ENCODE results near the gene CPZ. TPM values are rescaled to one million over a fixed set of nuclear protein-coding genes. Genes with fewer than 3 reads are reported as not detected.
A peak's percentile ranks its signal among the peaks of the same experiment; 100 is the strongest.

The CPZ gene
- total RNA-seq, 6 experiments from 2014 or later = 0.24 to 0.80 (median 0.74) TPM; not detected in 1

DNA sequence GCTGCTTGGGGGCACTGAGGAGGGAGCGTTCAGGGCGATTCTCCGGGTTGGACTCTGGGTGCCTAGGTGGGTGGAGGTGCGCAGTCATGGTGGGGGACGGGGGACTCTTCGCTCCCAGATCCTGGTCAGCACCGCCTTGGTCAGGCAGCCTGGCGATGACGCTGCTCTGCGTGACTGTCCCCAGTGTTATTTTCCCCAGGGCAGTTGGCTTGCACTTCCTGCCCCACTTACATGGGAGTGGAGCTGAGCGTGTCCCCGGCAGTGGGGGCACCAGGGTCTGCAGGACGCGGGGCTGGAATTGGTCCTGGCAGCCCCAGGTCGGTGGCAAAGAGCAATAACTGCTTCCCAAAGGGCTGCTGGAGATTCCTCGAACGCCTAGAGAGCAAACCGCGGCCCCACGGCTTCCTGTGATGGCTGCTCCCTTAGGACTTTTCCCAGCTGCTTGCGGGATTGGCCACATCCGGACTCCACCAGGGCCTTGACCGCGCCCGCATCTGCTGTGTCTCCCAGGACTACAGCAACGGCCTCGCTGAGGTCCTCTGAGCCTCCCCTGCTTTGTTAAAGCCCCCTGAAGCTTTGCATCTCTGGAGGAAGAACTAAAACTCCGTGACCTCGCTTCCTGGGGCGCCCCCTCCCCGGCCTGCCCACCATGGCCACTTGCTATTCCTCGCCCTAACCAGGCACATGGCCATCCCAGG is 47.7 kb upstream of the CPZ start:
- H3K27me3 ChIP-seq = no peaks in the 10 kb centered on the region
- no peak overlapping the region for H3K4me3 ChIP-seq
- ATAC-seq (no peak), DNase-seq (no peak)
- no peaks in the 10 kb centered on the region for H3K9me3 ChIP-seq
- H3K27ac ChIP-seq = no peak overlapping the region
- intact Hi-C loops (cut with DNase I) = no loop called here
- WGBS (ENCODE audit: insufficient coverage, low coverage, low lambda C conversion rate, missing lambda C conversion rate) = 60% methylated on average over 2 of the region's 32 CpGs
- H3K4me1 ChIP-seq = no peaks in the 10 kb centered on the region
- TF ChIP-seq POLR2A (IDR thresholded peaks at IDR 0.05) (no peak), CTCF (IDR thresholded peaks at IDR 0.05) (no peak)
- H3K36me3 ChIP-seq = no peaks in the 10 kb centered on the region

DNA sequence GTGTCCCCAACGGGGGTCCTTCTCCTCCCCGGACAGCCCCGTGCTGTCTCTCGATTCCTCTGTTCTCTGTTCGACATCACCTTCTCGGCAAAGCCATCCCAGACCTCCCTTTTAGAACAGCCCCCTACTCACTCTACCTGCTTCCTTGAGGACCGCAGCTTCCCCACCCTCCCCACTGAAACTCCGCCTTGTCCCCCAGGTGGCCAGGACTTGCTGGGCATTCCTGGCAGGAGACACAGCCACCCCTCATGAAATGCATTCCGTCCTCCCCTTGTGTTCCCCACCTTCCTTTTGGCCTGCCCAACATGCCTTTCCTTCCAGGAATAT is 47.2 kb upstream of the CPZ start:
- H3K9me3 ChIP-seq = no peaks in the 10 kb centered on the region
- no peaks in the 10 kb centered on the region for H3K4me1 ChIP-seq
- no peak overlapping the region for H3K4me3 ChIP-seq
- intact Hi-C loops (cut with DNase I) = no loop called here
- 37% methylated on average over 7 of the region's 9 CpGs for WGBS (ENCODE audit: insufficient coverage, low coverage, low lambda C conversion rate, missing lambda C conversion rate)
- no peaks in the 10 kb centered on the region for H3K36me3 ChIP-seq
- DNase-seq (no peak), ATAC-seq (no peak)
- H3K27ac ChIP-seq = no peak overlapping the region
- no peaks in the 10 kb centered on the region for H3K27me3 ChIP-seq
- TF ChIP-seq CTCF (IDR thresholded peaks at IDR 0.05) (no peak), POLR2A (IDR thresholded peaks at IDR 0.05) (no peak)

- H3K27me3 ChIP-seq = no peaks in the 10 kb centered on the region
- no peaks in the 10 kb centered on the region for H3K9me3 ChIP-seq
- WGBS (ENCODE audit: insufficient coverage, low coverage, low lambda C conversion rate, missing lambda C conversion rate) = 40% methylated on average over 2 of the region's 8 CpGs
- H3K4me3 ChIP-seq = no peak overlapping the region
- no peaks in the 10 kb centered on the region for H3K4me1 ChIP-seq
- H3K36me3 ChIP-seq = no peaks in the 10 kb centered on the region
- no peak for ATAC-seq
- H3K27ac ChIP-seq = no peak overlapping the region
- intact Hi-C loops (cut with DNase I) = no loop called here
- TF ChIP-seq POLR2A (IDR thresholded peaks at IDR 0.05) = no peak
- TF ChIP-seq CTCF (IDR thresholded peaks at IDR 0.05) = no peak
- DNase-seq = no peak
Measured at GRCh38 chr4:8546766-8547107, 45.8 kb upstream of the CPZ start.

DNA sequence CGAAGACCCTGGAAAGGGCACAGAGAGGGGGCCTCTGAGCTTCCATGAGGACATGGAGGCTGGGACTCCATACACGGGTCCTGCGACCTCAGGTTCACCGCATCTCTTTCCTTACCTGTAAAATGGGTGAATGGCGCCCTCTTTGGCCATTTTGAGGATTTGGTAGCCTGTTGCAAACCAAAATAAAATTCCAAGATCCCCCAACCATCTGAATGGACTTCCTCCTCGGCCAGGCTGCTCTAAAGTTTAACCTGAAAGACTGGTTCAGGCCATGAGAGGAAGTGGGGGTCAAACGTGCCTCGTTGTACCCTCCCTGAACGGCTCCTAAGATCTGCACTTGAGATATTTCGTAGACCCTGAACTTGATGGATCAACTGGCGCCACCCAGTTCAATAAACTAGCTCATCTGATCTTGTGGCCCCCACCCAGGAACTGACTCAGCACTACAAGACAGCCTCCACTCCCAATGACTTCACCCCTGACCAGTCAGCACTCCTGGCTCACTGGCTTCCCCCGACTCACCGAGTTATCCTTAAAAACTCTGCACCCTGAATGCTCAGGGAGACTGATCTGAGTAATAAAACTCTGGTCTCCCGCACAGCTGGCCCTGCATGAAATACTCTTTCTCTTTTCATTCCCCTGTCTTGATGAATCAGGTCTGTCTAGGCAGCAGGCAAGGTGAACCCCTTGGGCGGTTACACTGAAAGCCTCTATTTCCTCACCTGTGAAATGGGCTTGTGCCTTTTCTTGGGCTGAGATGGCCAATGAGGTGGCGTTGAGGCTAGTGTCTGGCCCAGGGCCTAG is 45.3 kb upstream of the CPZ start:
- ATAC-seq = peak in 2 of 4 donors; percentile 28 to 62
- TF ChIP-seq POLR2A (IDR thresholded peaks at IDR 0.05) (no peak), CTCF (IDR thresholded peaks at IDR 0.05) (peak in 3 of 4 donors; percentile 26 to 29 (median 29))
- DNase-seq = no peak
- intact Hi-C loops (cut with DNase I) = no loop called here
- H3K4me1 ChIP-seq = no peaks in the 10 kb centered on the region
- no peaks in the 10 kb centered on the region for H3K36me3 ChIP-seq
- no peaks in the 10 kb centered on the region for H3K9me3 ChIP-seq
- H3K27me3 ChIP-seq = no peaks in the 10 kb centered on the region
- WGBS (ENCODE audit: insufficient coverage, low coverage, low lambda C conversion rate, missing lambda C conversion rate) = 61% methylated on average over 6 of the region's 16 CpGs
- H3K27ac ChIP-seq = no peak overlapping the region
- no peak overlapping the region for H3K4me3 ChIP-seq
